ENCODE data around the gene RNF166.

The RNF166 gene

GRCh38 chr16:88743693-88744576 lies 37.7 kb upstream of the RNF166 start:
- TF ChIP-seq TAF1 (IDR thresholded peaks at IDR 0.05; ENCODE audit: low read depth) (no peak), RAD21 (IDR thresholded peaks at IDR 0.05; ENCODE audit: low read depth) (peak; percentile 68)

GRCh38 chr16:88742896-88743605 lies 36.8 kb upstream of the RNF166 start:
- TF ChIP-seq YY1 (IDR thresholded peaks at IDR 0.05; ENCODE audit: low read depth) (no peak), FOXM1 (IDR thresholded peaks at IDR 0.05; ENCODE audit: borderline replicate concordance, low read depth) (no peak), RAD21 (IDR thresholded peaks at IDR 0.05; ENCODE audit: low read depth) (no peak), TEAD4 (IDR thresholded peaks at IDR 0.05) (no peak), MAX (IDR thresholded peaks at IDR 0.05) (no peak), EGR1 (IDR thresholded peaks at IDR 0.05) (no peak), USF1 (IDR thresholded peaks at IDR 0.05) (no peak), NFIC (IDR thresholded peaks at IDR 0.05) (no peak), CEBPB (IDR thresholded peaks at IDR 0.05) (no peak), CREB1 (IDR thresholded peaks at IDR 0.05; ENCODE audit: low read depth) (no peak), EP300 (IDR thresholded peaks at IDR 0.05; ENCODE audit: borderline replicate concordance) (no peak), TCF12 (IDR thresholded peaks at IDR 0.05; ENCODE audit: low read depth) (no peak), ZBTB7A (IDR thresholded peaks at IDR 0.05; ENCODE audit: low read depth) (no peak), TAF1 (IDR thresholded peaks at IDR 0.05; ENCODE audit: low read depth) (no peak)
- TF ChIP-seq, protein P1, sequence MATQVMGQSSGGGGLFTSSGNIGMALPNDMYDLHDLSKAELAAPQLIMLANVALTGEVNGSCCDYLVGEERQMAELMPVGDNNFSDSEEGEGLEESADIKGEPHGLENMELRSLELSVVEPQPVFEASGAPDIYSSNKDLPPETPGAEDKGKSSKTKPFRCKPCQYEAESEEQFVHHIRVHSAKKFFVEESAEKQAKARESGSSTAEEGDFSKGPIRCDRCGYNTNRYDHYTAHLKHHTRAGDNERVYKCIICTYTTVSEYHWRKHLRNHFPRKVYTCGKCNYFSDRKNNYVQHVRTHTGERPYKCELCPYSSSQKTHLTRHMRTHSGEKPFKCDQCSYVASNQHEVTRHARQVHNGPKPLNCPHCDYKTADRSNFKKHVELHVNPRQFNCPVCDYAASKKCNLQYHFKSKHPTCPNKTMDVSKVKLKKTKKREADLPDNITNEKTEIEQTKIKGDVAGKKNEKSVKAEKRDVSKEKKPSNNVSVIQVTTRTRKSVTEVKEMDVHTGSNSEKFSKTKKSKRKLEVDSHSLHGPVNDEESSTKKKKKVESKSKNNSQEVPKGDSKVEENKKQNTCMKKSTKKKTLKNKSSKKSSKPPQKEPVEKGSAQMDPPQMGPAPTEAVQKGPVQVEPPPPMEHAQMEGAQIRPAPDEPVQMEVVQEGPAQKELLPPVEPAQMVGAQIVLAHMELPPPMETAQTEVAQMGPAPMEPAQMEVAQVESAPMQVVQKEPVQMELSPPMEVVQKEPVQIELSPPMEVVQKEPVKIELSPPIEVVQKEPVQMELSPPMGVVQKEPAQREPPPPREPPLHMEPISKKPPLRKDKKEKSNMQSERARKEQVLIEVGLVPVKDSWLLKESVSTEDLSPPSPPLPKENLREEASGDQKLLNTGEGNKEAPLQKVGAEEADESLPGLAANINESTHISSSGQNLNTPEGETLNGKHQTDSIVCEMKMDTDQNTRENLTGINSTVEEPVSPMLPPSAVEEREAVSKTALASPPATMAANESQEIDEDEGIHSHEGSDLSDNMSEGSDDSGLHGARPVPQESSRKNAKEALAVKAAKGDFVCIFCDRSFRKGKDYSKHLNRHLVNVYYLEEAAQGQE (IDR thresholded peaks at IDR 0.05; ENCODE audit: low read depth) = no peak

DNA sequence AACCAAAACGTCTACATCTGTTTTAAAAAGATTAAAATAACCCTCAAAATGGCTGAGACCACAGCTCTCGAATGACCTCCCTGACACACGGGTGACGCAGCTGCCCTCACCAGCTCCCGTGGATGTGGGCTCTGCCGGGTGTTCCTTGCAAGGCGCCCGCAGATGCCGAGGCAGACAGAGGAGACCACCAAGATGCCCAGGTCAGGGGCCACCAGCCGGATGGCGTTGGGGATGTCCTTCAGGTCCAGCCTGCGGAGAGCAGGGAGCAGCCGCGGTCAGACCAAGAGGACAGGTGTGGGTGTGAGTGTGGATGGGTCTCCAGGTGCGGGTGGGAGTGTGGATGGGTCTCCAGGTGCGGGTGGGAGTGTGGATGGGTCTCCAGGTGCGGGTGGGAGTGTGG lies 35.2 kb upstream of the RNF166 start:
- TF ChIP-seq CEBPB (IDR thresholded peaks at IDR 0.05) (no peak), YY1 (IDR thresholded peaks at IDR 0.05; ENCODE audit: low read depth) (no peak), FOXM1 (IDR thresholded peaks at IDR 0.05; ENCODE audit: borderline replicate concordance, low read depth) (no peak), NFIC (IDR thresholded peaks at IDR 0.05) (no peak), ZBTB7A (IDR thresholded peaks at IDR 0.05; ENCODE audit: low read depth) (no peak), EGR1 (IDR thresholded peaks at IDR 0.05) (no peak), RAD21 (IDR thresholded peaks at IDR 0.05; ENCODE audit: low read depth) (no peak), TEAD4 (IDR thresholded peaks at IDR 0.05) (no peak), CREB1 (IDR thresholded peaks at IDR 0.05; ENCODE audit: low read depth) (no peak), MAX (IDR thresholded peaks at IDR 0.05) (no peak), EP300 (IDR thresholded peaks at IDR 0.05; ENCODE audit: borderline replicate concordance) (no peak)
- TF ChIP-seq, protein P1 (IDR thresholded peaks at IDR 0.05; ENCODE audit: low read depth) = no peak

DNA sequence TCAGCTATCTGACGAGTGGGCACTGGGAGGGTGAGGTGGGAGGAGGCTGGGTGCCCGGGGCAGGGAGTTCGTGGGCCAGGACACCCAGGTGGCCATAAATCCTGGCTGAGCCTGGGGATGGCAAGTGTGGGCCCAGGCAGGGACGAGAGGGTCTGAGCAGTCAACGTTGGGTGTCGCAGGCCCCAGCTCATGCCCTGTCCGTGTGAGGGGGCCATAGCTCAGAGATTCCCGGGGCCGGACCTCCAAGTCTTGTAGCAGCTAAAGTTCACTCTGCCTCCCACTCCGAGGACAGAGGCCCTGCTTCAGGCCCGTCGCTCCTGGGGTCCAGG lies 34.5 kb upstream of the RNF166 start:
- TF ChIP-seq TCF12 (IDR thresholded peaks at IDR 0.05; ENCODE audit: low read depth) = no peak
- no peak for TF ChIP-seq EP300 (IDR thresholded peaks at IDR 0.05; ENCODE audit: borderline replicate concordance)
- TF ChIP-seq ZBTB7A (IDR thresholded peaks at IDR 0.05; ENCODE audit: low read depth) = no peak
- TF ChIP-seq USF1 (IDR thresholded peaks at IDR 0.05) = no peak
- TF ChIP-seq TAF1 (IDR thresholded peaks at IDR 0.05; ENCODE audit: low read depth) = no peak
- TF ChIP-seq MAX (IDR thresholded peaks at IDR 0.05) = no peak
- TF ChIP-seq NFIC (IDR thresholded peaks at IDR 0.05) = no peak
- no peak for TF ChIP-seq FOXM1 (IDR thresholded peaks at IDR 0.05; ENCODE audit: borderline replicate concordance, low read depth)
- TF ChIP-seq CREB1 (IDR thresholded peaks at IDR 0.05; ENCODE audit: low read depth) = no peak
- no peak for TF ChIP-seq TEAD4 (IDR thresholded peaks at IDR 0.05)
- TF ChIP-seq EGR1 (IDR thresholded peaks at IDR 0.05) = no peak
- no peak for TF ChIP-seq RAD21 (IDR thresholded peaks at IDR 0.05; ENCODE audit: low read depth)
- no peak for TF ChIP-seq CEBPB (IDR thresholded peaks at IDR 0.05)
- TF ChIP-seq, protein P1 (IDR thresholded peaks at IDR 0.05; ENCODE audit: low read depth) = no peak
- TF ChIP-seq YY1 (IDR thresholded peaks at IDR 0.05; ENCODE audit: low read depth) = no peak

All from Ishikawa (cell line).